HG02623 (cell line): ENCODE results near the gene NPHP4.

Source experiments
- ATAC-seq: cut with Tn5 transposase; IDR thresholded peaks from one replicate; pipeline ENCODE4 v1.9.1; 2021; ENCODE audit warnings: moderate library complexity; ENCODE audit not compliant: unreplicated experiment

Gene NPHP4

GRCh38 chr1:5819391-5820025 is 172.7 kb downstream of the NPHP4 start:
- no peak for ATAC-seq

GRCh38 chr1:5818755-5819154 is 173.5 kb downstream of the NPHP4 start:
- ATAC-seq: no peak

- ATAC-seq: no peak
These were observed 176.5 kb downstream of the NPHP4 start for GRCh38 chr1:5815716-5816115.

DNA sequence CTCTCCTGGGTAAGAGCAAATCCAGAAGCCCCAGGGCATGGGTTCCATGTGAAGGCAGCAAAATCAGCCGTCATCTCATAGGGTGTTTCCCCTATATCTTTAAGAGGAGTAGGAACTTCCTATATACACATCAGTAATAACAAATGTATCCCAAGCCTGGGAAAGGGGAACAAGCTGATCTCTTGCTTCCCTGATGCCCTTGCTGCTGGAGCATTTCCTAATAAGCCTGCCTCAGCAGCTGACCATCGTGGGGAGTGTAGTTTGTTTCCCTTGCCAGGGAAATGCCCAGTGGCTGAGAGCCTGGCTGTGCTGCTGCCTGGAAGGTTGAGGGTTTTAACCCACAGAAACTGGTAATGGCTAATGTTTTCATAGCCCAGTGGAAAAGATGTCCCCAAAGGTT is 177.0 kb downstream of the NPHP4 start:
- no peak for ATAC-seq

- no peak for ATAC-seq
These were observed 178.1 kb downstream of the NPHP4 start for GRCh38 chr1:5814046-5814619.

DNA sequence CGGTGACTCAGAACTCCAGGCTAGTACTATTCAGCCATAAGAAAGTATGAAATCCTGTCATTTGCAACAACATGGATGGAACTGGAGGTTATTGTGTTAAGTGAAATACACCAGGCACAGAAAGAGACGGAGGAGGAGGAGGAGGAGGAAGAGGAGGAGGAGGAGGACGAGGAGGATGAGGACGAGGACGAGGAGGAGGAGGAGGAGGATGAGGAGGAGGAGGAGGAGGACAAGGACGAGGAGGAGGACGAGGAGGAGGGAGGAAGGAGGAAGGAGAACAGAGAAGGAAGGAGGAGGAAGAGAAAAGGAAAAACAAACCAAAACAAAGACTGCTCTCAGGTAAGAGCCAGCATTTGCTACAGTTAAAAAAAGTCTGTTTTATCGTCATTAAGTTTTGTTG is 178.7 kb downstream of the NPHP4 start:
- ATAC-seq: no peak
